Urothelium cell line (cell line): ENCODE data around the gene C16orf90.
"Not testable (repeated sequence)": the region's sequence is repeated elsewhere in the genome, so short reads cannot be mapped to it uniquely, and the experiment has no call there.

Experiments
- DNase-seq: peaks from one replicate; pipeline ENCODE4 v3.0.0; 2011; ENCODE audit warnings: low spot score, mixed read lengths
- FAIRE-seq: peaks from 2 replicates; lab custom pipeline; 2011; peaks lifted over from hg19 to GRCh38; lab: Jason Lieb, UNC

Gene C16orf90

GRCh38 chr16:3485097-3485745, 10.1 kb downstream of the C16orf90 start:
- FAIRE-seq (no peak), DNase-seq (no peak)

GRCh38 chr16:3484318-3485096, 10.8 kb downstream of the C16orf90 start:
- no peak for FAIRE-seq
- no peak for DNase-seq

- FAIRE-seq (no peak), DNase-seq (no peak)
These were observed 12.5 kb downstream of the C16orf90 start for GRCh38 chr16:3482659-3483241.

- FAIRE-seq (no peak), DNase-seq (no peak)
These were observed 13.3 kb downstream of the C16orf90 start for GRCh38 chr16:3481696-3482658.

DNA sequence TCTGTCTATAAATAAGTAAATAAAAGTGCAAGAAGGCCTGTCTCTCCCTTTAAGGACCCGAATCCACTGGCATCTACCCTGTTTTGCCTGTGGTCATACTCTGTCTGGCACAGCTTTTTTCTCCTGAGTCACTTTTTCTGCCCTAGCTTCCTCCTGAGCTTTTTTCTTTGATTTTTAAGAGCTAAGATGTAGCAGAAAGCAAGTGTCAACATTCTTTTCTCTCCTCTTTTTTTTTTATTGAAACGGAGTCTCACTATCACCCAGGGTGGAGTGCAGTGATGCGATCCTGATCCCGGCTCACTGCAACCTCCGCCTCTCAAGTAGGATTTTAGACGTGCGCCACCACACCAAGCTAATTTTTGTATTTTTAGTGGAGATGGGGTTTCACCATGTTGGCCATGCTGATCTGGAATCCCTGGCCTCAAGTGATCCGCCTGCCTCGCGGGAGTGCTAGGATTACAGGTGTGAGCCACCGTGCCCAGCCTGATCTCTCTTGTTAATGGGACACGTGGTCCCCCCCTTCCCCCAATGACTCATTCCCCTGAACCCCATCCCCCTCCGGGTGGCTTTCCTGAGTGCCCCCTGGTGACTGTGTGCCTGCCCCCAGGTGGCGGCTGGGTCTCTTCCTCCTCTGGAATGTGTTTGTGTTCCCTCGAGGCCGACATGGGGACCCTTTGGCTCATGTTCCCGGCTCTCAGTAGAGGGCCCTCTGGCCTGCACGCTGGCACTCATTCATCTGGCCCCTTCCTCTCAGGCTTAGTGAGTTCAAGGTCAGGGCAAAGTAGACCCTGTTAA, 14.2 kb downstream of the C16orf90 start:
- FAIRE-seq (no peak), DNase-seq (no peak)

GRCh38 chr16:3479654-3480216, 15.6 kb downstream of the C16orf90 start:
- no peak for FAIRE-seq

GRCh38 chr16:3478242-3478925, 16.9 kb downstream of the C16orf90 start:
- FAIRE-seq (no peak), DNase-seq (no peak)

More at GRCh38 chr16:3479654-3480216, 15.6 kb downstream of the C16orf90 start:
- no peak for DNase-seq

- DNase-seq (no peak), FAIRE-seq (no peak)
These were observed 18.9 kb downstream of the C16orf90 start for GRCh38 chr16:3476409-3476808.

GRCh38 chr16:3475604-3476375, 19.5 kb downstream of the C16orf90 start:
- DNase-seq (no peak), FAIRE-seq (no peak)

GRCh38 chr16:3474870-3475269, 20.4 kb downstream of the C16orf90 start:
- not testable (repeated sequence) for DNase-seq, FAIRE-seq

DNA sequence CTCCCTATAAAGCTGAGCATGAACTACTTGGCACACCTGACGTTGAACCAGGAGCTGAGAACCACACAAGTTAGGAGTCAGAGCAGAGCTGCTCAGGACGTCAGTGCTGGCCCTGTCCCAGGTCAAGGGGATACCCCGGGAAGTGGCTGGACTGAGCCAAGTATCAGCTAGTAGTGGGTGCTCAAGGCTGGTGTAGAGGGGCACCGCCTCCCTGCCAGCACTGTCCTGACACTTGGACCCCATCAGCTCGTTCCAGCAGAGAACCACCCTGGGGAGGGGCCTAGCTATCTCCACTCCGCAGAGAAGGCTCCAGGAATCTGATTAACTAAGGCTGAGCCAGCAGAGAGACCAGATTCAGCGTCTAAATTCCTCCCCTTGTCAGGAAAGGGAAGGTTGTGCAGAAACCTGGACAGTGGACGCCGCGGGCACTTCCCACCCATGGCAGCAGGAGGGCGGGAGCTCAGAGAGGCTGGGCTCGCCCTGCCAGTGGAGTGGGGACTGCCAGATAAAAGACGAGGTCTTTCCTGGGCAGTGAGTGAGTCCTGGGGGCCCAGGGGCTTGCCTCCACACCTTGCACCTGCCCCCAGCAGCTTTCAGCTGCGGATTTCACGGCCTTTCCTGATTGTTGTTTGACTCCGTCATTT, 21.0 kb downstream of the C16orf90 start:
- DNase-seq: no peak
- FAIRE-seq: no peak

DNA sequence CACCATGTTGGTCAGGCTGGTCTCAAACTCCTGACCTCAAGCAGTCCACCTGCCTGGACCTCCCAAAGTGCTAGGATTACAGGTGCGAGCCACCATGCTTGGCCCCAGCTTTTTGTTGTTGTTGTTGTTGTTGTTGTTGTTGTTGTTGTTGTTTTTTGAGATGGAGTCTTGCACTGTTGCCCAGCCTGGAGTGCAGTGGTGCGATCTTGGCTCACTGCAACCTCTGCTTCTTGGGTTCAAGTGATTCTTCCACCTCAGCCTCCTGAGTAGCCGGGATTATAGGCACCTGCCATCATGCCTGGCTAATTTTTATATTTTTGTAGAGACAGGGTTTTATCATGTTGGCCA, 21.7 kb downstream of the C16orf90 start:
- FAIRE-seq: not testable (repeated sequence)

DNA sequence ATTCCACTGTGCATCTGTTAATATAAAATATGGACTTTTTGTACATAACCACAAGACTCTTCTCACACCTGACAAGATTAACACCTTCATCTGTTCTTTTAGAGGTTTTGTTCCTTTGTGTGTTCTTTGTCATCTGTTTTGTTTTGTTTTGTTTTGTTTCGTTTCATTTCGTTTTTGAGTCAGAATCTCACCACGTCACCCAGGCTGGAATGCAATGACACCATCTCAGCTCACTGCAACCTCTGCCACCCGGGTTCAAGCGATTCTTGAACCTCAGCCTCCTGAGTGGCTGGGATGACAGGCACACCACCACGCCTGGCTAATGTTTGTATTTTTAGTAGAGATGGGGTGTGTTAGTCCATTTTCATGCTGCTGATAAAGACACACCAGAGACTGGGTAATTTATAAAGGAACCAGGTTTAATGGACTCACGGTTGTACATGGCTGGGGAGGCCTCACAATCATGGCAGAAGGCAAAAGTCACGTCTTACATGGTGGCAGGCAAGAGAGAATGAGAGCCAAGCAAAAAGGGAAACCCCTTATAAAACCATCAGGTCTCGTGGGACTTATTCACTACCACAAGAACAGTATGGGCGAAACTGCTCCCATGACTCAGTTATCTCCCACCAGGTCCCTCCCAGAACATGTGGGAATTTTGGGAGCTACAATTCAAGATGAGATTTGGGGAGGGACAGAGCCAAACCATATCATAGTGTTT, 22.3 kb downstream of the C16orf90 start:
- DNase-seq (no peak), FAIRE-seq (no peak)

More for the DNA sequence above, 21.7 kb downstream of the C16orf90 start:
- not testable (repeated sequence) for DNase-seq

- FAIRE-seq: no peak
- no peak for DNase-seq
These were observed 23.6 kb downstream of the C16orf90 start for GRCh38 chr16:3471518-3472176.

- no peak for FAIRE-seq
These were observed 24.6 kb downstream of the C16orf90 start for GRCh38 chr16:3470723-3471122.

GRCh38 chr16:3469736-3470135, 25.6 kb downstream of the C16orf90 start:
- no peak for DNase-seq
- no peak for FAIRE-seq

More at GRCh38 chr16:3470723-3471122, 24.6 kb downstream of the C16orf90 start:
- no peak for DNase-seq

GRCh38 chr16:3468501-3468900, 26.8 kb downstream of the C16orf90 start:
- DNase-seq: no peak
- no peak for FAIRE-seq
